Measurements from ENCODE around the gene MAN2A1.

DNA sequence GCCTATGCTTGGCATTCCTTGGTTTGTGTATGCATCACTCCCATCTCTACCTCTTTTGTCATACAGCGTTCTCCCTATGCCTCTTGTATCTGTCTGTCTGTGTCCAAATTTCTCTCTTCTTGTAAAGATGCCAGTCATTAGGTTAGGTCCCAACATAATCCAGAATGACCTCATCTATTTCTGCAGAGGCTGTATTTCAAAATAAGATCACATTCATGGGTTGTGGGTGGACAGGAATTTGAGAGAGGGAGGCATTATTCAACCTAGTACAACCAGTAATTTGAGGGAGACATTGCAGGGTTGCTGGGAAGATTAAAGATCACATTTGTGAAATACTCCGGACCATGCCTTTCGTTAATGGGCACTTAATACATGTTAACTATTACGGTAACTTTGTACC lies 155.0 kb downstream of the MAN2A1 start:
- TF ChIP-seq CTCF (IDR thresholded peaks at IDR 0.05 in 2 of 3, conservative IDR thresholded peaks at IDR 0.05 in 1 of 3; ENCODE audit: borderline replicate concordance in 1 of 3, insufficient read depth in 1 of 3, low read depth in 2 of 3, low read length in 2 of 3) (no peak), SIN3A (IDR thresholded peaks at IDR 0.05; ENCODE audit: low read depth) (no peak), POLR2A (IDR thresholded peaks at IDR 0.05; ENCODE audit: borderline replicate concordance, extremely low read depth, insufficient read depth, insufficient read length) (no peak), EZH2phosphoT487 (IDR thresholded peaks at IDR 0.05; ENCODE audit: borderline replicate concordance) (no peak), REST (IDR thresholded peaks at IDR 0.05; ENCODE audit: low read depth) (no peak), EZH2 (IDR thresholded peaks at IDR 0.05) (no peak), FOSL1 (IDR thresholded peaks at IDR 0.05; ENCODE audit: low read depth) (no peak), POLR2AphosphoS5 (IDR thresholded peaks at IDR 0.05; ENCODE audit: low read depth, low read length) (no peak), ZNF274 (IDR thresholded peaks at IDR 0.05; ENCODE audit: low read depth, low read length) (no peak), SP1 (IDR thresholded peaks at IDR 0.05; ENCODE audit: low read depth) (no peak)
- TF ChIP-seq, protein P1, sequence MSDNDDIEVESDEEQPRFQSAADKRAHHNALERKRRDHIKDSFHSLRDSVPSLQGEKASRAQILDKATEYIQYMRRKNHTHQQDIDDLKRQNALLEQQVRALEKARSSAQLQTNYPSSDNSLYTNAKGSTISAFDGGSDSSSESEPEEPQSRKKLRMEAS (IDR thresholded peaks at IDR 0.05) = no peak
- TF ChIP-seq, protein P2, sequence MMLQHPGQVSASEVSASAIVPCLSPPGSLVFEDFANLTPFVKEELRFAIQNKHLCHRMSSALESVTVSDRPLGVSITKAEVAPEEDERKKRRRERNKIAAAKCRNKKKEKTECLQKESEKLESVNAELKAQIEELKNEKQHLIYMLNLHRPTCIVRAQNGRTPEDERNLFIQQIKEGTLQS (IDR thresholded peaks at IDR 0.05) = no peak

Data from HCT116 (cell line).